Measurements from ENCODE around the gene PTP4A2. TPM values are rescaled to one million over a fixed set of nuclear protein-coding genes. Genes with fewer than 3 reads are reported as not detected.
"Not testable (repeated sequence)": the region's sequence is repeated elsewhere in the genome, so short reads cannot be mapped to it uniquely, and the experiment has no call there.

Gene PTP4A2
- total RNA-seq, 1 donor from 2014 or later = 157 TPM

DNA sequence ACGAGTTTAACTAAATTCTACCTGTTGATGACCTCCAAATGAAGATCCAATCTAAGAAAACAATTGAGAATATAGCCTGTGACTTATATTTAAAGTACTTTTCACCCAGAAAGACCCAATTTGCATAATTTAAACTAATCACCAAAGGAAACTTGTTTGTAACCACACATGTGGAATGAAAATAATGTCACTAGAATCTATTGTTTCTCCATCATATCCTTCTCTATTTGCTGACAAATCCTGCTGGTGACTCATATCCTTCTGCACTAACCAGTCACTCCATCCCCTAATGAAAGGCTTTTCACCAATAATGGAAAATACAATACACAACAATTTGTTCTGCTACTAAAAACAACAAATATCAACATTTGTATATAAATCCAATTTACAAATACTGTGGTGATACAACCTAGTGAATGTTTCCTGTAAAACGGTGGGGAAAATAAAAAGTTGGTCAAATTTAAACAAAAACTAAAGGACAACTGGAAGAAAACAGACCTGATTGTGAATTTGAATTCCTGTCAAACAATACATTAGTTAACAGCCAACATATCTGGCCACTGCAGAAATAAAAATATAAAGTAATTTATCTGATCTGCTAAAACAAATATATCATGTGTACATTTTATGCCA lies 6.5 kb downstream of the PTP4A2 start:
- Mint-ChIP-seq H3K27ac (peak overlapping the region; percentile 63), H3K36me3 (ENCODE audit: insufficient read depth) (no peaks in the 10 kb centered on the region), H3K4me1 (ENCODE audit: low read depth) (peaks cover 68% of the 10 kb centered on the region), H3K4me3 (ENCODE audit: low read depth) (no peak overlapping the region), H3K9me3 (ENCODE audit: low read depth) (no peaks in the 10 kb centered on the region), H3K27me3 (no peaks in the 10 kb centered on the region)
- TF ChIP-seq, protein P1, sequence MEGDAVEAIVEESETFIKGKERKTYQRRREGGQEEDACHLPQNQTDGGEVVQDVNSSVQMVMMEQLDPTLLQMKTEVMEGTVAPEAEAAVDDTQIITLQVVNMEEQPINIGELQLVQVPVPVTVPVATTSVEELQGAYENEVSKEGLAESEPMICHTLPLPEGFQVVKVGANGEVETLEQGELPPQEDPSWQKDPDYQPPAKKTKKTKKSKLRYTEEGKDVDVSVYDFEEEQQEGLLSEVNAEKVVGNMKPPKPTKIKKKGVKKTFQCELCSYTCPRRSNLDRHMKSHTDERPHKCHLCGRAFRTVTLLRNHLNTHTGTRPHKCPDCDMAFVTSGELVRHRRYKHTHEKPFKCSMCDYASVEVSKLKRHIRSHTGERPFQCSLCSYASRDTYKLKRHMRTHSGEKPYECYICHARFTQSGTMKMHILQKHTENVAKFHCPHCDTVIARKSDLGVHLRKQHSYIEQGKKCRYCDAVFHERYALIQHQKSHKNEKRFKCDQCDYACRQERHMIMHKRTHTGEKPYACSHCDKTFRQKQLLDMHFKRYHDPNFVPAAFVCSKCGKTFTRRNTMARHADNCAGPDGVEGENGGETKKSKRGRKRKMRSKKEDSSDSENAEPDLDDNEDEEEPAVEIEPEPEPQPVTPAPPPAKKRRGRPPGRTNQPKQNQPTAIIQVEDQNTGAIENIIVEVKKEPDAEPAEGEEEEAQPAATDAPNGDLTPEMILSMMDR (IDR thresholded peaks at IDR 0.05; ENCODE audit: unreplicated experiment) = no peak
- no peak for DNase-seq (ENCODE audit: low spot score, unreplicated experiment)

DNA sequence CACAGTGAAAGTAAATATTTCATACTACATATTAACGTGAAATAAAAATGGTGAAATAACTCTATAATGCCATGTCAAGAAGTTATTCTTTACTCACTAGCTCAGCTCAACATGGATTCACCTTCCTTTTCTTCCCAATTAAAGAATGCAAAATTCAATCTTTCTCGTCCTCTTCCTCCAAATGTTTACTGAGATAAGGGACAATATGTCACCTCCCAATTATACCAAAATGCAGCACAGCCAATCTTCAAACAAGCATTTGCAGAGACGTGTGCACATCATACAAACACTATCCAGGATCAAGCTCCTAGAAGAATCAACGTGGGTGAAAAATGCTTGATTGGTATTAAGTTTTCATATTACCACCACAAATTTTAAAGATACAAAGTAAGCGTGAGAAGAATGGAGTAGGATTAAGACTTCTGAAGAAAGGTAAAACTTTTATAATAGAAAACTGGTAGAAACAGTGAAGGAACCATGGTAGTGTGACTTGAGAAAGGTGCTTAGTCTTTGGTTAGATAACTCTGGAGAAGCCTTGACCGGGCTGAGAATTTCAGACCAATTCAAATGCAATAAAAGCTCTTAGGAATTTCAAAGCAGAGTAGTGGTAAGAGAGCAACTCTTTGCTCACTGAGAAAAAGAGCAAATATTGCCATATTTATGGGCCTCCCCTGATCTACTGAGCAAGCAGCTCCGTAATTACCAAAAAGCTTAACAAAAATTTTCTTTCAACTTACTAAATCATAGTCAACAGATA lies 7.2 kb downstream of the PTP4A2 start:
- TF ChIP-seq, protein P1 (IDR thresholded peaks at IDR 0.05; ENCODE audit: unreplicated experiment) = no peak
- peaks cover 69% of the 10 kb centered on the region for H3K4me1 Mint-ChIP-seq (ENCODE audit: low read depth)

DNA sequence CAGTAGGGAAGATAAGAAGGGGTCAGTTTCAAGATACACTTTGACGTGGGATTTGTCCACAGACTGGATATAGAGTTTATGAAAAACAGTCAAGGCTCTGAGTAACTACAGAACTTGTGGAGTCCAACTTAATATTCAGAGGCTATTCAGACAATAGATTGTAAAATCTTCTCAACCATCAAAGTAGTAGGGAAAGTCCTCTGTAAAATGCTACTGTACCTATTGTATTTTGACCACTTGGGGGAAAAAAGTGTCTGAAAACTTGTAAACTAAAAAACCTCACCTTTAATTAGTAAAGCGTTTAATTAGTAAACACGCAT lies 10.5 kb downstream of the PTP4A2 start:
- Mint-ChIP-seq H3K4me1 (ENCODE audit: low read depth) (peaks cover 71% of the 10 kb centered on the region), H3K4me3 (ENCODE audit: low read depth) (no peak overlapping the region), H3K27ac (no peak overlapping the region), H3K27me3 (no peaks in the 10 kb centered on the region), H3K9me3 (ENCODE audit: low read depth) (no peaks in the 10 kb centered on the region), H3K36me3 (ENCODE audit: insufficient read depth) (no peaks in the 10 kb centered on the region)
- DNase-seq (ENCODE audit: low spot score, unreplicated experiment) = no peak
- TF ChIP-seq, protein P1 (IDR thresholded peaks at IDR 0.05; ENCODE audit: unreplicated experiment) = no peak

More for the DNA sequence above, 7.2 kb downstream of the PTP4A2 start:
- Mint-ChIP-seq H3K4me3 (ENCODE audit: low read depth) (no peak overlapping the region), H3K36me3 (ENCODE audit: insufficient read depth) (no peaks in the 10 kb centered on the region), H3K9me3 (ENCODE audit: low read depth) (no peaks in the 10 kb centered on the region), H3K27me3 (no peaks in the 10 kb centered on the region), H3K27ac (peak overlapping the region; percentile 63)
- DNase-seq (ENCODE audit: low spot score, unreplicated experiment) = no peak

- TF ChIP-seq, protein P1 (IDR thresholded peaks at IDR 0.05; ENCODE audit: unreplicated experiment) = no peak
- peak overlapping the region; percentile 71 for H3K27ac Mint-ChIP-seq
- H3K4me3 Mint-ChIP-seq (ENCODE audit: low read depth) = peak overlapping the region; percentile 2
- H3K36me3 Mint-ChIP-seq (ENCODE audit: insufficient read depth) = no peaks in the 10 kb centered on the region
- H3K9me3 Mint-ChIP-seq (ENCODE audit: low read depth) = no peaks in the 10 kb centered on the region
- H3K27me3 Mint-ChIP-seq = no peaks in the 10 kb centered on the region
- peaks cover 65% of the 10 kb centered on the region for H3K4me1 Mint-ChIP-seq (ENCODE audit: low read depth)
- no peak for DNase-seq (ENCODE audit: low spot score, unreplicated experiment)
Measured at GRCh38 chr1:31926853-31927660, 11.1 kb downstream of the PTP4A2 start.

DNA sequence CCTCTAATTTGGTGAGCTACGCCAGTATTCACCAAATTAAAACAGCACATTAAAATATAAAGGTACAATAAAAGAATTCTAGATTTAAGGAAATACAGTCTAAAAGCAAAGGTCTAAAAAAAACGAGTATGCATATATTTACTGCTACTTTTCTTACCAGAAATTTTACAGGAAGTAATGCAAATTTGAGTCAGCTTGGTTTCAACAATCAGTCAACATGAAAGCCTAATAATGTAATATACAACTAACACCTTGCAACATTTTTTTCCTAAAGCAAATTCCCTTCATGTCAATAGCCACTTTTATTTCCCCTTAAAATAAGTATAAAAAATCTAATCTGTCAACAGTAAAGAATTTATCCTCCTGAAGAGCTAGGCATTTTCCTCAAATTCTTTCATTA lies 11.9 kb downstream of the PTP4A2 start:
- Mint-ChIP-seq H3K4me1 (ENCODE audit: low read depth) (peaks cover 59% of the 10 kb centered on the region), H3K9me3 (ENCODE audit: low read depth) (no peaks in the 10 kb centered on the region), H3K36me3 (ENCODE audit: insufficient read depth) (peaks cover 2% of the 10 kb centered on the region), H3K27me3 (no peaks in the 10 kb centered on the region), H3K4me3 (ENCODE audit: low read depth) (no peak overlapping the region), H3K27ac (no peak overlapping the region)
- DNase-seq (ENCODE audit: low spot score, unreplicated experiment) = no peak
- TF ChIP-seq, protein P1 (IDR thresholded peaks at IDR 0.05; ENCODE audit: unreplicated experiment) = no peak

- H3K4me1 Mint-ChIP-seq (ENCODE audit: low read depth) = peaks cover 56% of the 10 kb centered on the region
- DNase-seq (ENCODE audit: low spot score, unreplicated experiment); H3K36me3 Mint-ChIP-seq (ENCODE audit: insufficient read depth); H3K4me3 Mint-ChIP-seq (ENCODE audit: low read depth); H3K27ac Mint-ChIP-seq; H3K9me3 Mint-ChIP-seq (ENCODE audit: low read depth); H3K27me3 Mint-ChIP-seq: not testable (repeated sequence)
Measured at GRCh38 chr1:31925824-31926223, 12.3 kb downstream of the PTP4A2 start.

All from progenitor cell of endocrine pancreas (in vitro differentiated cells).